UCSD-AML1 (cell line): ENCODE measurements around the gene SH2D3C.

Experiments used
- DNase-seq: peaks from one replicate; lab custom pipeline; 2025; ENCODE audit not compliant: unreplicated experiment; lab: John Stamatoyannopoulos, UW

Gene SH2D3C

GRCh38 chr9:127778280-127779135, at the start of gene SH2D3C:
SH2D3C (minus strand) TSS chr9:127778666; CDS start chr9:127778627, 39 bp downstream.
- DNase-seq, result peak; percentile 85

GRCh38 chr9:127826253-127826913, 47.9 kb upstream of the SH2D3C start:
- no peak for DNase-seq

- DNase-seq, result no peak
Measured at GRCh38 chr9:127825319-127826051, 47.0 kb upstream of the SH2D3C start.

DNA sequence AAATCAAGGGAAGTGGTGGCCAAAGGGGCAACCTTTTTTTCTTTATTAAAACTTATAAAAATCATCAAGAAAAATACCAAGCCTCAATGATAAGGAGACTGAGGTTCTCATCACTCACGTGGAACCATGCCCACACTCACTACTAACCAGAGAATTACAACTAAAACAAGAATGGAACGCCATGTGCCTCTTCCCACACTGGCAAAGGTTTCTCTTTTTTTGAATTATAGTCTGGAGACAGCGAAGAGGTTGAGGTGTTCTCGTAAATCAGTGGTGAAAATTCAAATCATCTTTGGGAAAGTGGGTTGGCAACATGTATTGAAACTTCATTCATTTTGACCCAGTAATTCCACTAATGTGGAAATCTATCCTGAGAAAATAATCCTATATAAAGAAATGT, 43.6 kb upstream of the SH2D3C start:
- DNase-seq, result no peak

DNA sequence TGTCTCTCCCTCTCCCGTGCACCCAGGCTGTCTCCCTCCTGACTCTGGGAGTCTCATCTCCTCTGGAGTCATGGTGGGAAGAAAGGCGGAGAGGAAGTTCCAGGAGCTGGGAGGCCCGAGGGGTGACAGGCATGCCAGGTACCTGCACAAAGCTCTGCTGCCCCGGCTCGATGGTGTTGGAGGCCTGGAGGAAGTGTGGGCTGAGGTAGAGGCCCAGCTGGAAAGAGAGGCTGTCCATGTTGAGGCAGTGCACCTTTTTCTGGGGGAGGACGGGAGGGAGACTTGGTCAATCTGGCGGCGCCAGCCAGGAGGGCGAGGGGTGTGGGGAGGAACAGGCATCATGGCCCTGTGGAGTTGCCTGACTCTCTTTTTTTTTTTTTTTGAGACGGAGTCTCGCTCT, 40.1 kb upstream of the SH2D3C start:
- no peak for DNase-seq

GRCh38 chr9:127817881-127818434, 39.5 kb upstream of the SH2D3C start:
- DNase-seq, result no peak

DNA sequence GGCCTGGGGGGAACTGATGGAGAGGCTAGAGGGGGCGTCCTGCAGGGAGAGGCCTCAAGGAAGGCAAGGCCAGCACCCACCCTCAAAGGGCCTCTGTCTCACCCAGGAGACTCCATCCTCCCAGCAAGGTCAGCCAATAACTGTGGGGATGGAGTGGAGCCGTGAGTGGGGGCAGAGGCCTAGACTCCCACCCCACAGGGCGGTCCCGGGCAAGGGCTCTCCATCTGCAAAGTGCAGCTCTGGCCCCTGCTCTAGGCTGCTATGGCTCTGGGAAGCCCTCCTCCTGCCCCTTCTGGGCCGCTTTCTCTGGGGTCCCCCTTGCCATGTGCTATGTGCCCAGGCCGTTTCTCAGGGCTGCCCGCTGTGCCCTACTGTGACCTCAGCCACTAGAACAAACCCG, 38.3 kb upstream of the SH2D3C start:
- DNase-seq, result no peak

GRCh38 chr9:127816362-127816725, 37.9 kb upstream of the SH2D3C start:
- no peak for DNase-seq

- no peak for DNase-seq
Measured at GRCh38 chr9:127815512-127816361, 37.3 kb upstream of the SH2D3C start.

DNA sequence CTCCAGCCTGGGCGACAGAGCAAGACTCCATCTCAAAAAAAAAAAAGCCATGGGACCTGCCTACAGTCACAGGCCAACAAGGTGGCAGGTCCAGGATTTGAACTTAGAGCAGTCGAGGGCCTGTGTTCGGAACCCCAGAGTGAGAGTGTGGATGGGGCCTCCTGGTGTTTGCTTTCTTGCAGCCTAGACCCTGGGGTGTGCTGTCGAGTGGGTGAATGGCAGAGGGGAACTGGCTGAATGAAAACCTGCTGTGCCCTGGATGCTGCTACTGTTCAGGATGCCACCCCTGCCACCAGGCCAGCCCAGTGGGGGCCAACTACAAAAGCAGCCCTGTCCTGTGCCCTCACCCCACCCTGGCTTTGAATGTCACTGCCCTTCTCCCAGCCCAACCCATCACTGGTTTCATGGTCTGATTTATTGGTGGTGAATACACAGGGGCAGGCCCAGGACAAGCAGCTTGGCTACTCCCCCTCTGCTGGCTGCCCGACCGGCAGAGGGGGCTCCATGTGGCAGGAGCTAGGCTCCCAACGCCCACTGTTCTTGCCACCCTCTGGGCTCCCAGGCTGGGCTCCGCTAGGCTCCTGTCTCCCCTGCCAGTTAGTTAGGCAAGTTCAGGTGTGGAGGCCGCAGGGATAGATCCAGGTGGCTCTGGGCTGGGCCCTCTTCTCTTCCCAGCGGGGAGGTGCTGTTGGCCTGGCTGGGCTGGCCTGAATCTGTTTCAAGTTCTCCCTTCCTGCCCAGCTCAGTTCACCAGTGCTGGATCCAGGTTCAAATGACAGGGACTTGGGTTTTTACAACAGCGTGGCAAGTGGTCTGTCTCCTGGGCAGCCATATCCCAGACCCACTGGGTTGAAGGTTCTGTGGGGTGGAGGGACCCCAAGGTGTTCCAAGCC, 36.4 kb upstream of the SH2D3C start:
- DNase-seq, result no peak

GRCh38 chr9:127813686-127814226, 35.3 kb upstream of the SH2D3C start:
- no peak for DNase-seq

DNA sequence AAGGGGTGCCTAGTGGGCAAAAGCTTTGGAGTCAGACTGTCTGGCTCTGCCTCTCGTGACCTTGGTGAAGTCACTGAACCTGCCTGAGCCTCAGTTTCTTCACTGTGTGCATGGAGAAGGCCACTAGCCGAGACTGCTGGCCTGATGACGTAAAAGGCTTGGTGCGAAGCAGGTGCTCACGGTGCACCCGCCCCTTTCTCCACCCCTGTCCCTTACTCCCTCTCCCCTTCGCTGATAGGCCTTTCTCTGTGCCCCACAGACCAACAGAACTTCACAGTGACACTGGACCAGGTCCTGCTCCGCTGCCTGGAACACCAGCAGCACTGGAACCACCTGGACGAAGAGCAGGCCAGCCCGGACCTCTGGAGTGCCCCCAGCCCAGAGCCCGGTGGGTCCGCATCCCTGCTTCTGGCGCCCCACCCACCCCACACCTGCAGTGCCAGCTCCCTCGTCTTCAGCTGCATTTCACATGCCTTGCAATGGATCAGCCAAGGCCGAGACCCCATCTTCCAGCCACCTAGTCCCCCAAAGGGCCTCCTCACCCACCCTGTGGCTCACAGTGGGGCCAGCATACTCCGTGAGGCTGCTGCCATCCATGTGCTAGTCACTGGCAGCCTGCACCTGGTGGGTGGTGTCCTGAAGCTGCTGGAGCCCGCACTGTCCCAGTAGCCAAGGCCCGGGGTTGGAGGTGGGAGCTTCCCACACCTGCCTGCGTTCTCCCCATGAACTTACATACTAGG, 34.6 kb upstream of the SH2D3C start:
- DNase-seq, result no peak

DNA sequence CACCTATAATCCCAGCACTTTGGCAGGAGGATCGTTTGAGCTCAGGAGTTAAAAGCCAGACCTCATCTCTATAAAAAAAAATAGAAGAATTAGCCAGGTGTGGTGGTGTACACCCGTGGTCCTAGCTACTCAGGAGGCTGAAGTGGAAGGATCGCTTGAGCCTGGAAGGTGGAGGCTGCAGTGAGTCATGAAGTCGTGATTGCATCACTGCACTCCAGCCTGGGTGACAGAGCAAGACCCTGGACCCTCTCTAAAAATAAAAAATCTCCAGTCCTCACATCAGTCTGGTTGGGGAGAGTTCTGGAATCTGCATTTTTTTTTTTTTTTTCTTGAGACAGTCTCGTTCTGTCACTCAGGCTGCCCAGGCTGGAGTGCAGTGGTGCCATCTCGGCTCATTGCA, 33.5 kb upstream of the SH2D3C start:
- no peak for DNase-seq

DNA sequence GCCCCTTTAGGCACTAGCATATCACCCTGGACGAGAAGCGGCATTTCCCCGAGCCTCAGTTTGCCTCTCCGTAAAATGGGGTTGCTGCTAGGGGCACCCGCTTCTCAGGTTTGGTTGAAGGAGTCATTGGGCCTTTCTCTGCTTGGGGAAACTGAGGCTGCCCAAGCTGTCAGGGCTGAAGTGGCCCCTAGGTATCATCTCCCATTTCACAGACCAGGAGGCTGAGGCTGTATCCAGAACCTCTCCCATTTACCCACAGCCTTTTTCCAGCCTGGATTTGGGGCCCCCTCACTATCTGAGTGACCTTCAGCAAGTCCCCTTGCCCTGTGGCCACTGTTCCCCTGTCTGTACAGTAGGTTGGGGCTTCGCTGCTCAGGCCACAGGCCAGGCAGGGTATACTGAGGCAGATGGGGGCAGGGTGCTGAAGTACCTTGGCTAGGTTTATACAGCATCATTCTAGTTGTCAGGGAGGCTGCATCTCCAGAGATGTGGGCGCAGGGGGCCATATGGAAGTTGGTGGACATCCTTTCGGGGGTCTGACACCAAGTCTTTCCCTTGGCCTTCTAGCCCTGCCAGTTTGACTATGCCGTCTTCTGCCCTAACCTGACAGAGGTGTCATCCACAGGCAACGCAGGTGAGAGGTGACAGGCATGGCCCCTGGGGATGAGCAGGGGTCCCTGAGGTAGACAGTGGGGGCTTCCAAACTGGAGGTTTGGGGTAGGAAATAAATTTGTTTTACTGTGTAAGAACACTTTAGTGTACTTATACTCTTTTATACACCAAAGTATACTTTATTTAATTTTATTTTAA, 32.1 kb upstream of the SH2D3C start:
- no peak for DNase-seq

GRCh38 chr9:127809540-127810377, 31.3 kb upstream of the SH2D3C start:
- no peak for DNase-seq

DNA sequence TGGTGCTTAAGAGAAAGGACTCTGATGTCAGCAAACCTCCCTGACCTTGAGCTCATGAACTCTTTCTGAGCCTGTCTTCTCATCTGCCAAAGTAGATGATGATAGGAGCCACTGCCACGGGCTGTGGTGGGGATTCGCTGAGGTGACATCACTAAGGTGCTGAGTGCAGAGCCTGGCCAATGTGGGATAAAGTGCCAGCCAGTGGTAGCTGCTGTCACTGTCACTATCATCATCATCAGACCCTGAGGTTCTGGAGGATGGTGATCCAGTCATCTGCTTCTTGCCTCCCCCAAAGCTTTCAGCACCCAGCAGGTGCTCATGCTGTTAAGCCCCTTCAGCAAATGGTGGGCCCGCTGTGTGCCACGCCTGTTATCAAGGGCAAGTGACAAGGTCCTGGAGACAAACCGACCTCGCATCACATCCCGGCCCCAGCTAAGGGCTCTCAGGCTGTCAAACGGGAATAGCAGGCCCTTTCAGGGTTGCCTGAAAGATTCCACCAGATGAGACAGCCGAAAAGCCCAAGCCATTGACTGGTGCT, 30.6 kb upstream of the SH2D3C start:
- DNase-seq, result no peak
